Adrenal gland (tissue), 5 donors: ENCODE data around the gene MAD2L1BP.

Experiments used
- POLR2A ChIP-seq, 2 donors: fragments of 450-650 bp; IDR thresholded peaks; one replicate each; pipeline ENCODE4 v1.6.1; 2017; ENCODE audit warnings: antibody characterized with exemption in 2 of 2, mild to moderate bottlenecking in 2 of 2, moderate library complexity in 1 of 2
- TF ChIP-seq, protein P1 (sequence below), 6 experiments: fragments of 450-650 bp in 4 of 6; fragments of 200-600 bp in 2 of 6; sonication (generic) in 1 of 6; IDR thresholded peaks; 1 replicate in 5 of 6; 2 replicates in 1 of 6; pipeline versions ENCODE4 v1.5.1 to v1.8.0; 2016 to 2021; ENCODE audit warnings: antibody characterized with exemption in 6 of 6, mild to moderate bottlenecking in 2 of 6, moderate library complexity in 1 of 6
- donor health status: DM: no; HTN: no; CAD: no.

DNA sequence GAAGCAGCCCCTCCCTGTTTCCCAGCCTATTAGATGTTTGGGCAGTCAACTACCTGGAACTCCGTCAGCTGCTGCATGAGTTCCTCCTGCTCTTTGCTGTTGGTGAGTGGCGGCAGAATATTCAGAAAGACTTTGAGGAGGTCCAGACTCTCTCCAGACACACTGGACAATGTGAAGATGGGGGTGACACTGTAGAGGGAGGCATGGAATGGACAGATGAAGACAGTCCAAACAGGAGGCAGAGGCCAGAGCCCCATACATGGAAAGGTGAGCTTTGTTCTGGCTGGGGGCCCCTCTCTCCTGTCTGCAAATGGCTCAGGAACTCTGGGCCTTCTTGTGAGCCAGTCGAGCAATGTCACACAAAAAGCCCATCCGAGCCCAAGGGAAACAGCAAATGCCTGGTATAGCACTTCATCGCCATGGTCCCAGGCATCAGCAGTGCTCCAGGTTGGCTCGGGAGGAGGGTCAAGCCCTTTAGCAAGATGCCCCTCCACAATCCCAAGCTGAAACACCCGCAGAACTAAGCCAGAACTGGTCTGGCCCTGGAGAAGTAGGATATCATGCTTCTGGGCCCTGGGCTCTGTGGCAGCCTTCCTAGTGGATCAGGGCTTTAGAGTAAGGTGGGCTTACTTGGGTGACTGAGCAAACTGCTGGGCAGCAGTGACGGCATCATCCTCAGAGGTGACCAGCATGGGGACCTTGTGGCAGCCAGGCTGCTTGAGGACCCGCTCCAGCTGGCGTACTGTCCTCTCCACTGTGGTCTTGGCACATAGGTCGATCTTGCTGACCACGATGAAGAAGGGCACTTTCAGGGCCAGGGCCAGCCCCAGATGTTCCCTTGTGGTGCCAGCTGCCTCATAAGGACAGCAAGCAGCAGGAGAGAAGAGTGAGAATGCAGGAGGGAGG is 11.5 kb upstream of the MAD2L1BP start:
- TF ChIP-seq, protein P1, sequence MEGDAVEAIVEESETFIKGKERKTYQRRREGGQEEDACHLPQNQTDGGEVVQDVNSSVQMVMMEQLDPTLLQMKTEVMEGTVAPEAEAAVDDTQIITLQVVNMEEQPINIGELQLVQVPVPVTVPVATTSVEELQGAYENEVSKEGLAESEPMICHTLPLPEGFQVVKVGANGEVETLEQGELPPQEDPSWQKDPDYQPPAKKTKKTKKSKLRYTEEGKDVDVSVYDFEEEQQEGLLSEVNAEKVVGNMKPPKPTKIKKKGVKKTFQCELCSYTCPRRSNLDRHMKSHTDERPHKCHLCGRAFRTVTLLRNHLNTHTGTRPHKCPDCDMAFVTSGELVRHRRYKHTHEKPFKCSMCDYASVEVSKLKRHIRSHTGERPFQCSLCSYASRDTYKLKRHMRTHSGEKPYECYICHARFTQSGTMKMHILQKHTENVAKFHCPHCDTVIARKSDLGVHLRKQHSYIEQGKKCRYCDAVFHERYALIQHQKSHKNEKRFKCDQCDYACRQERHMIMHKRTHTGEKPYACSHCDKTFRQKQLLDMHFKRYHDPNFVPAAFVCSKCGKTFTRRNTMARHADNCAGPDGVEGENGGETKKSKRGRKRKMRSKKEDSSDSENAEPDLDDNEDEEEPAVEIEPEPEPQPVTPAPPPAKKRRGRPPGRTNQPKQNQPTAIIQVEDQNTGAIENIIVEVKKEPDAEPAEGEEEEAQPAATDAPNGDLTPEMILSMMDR (IDR thresholded peaks at IDR 0.05) = no peak
- TF ChIP-seq POLR2A (IDR thresholded peaks at IDR 0.05) = no peak
